CD4-positive, alpha-beta T cell treated with Interleukin-6 for 4 hours (primary cell): Measurements from ENCODE around the gene GPR151.
A peak's percentile ranks its signal among the peaks of the same experiment; 100 is the strongest.
"Not testable (repeated sequence)": the region's sequence is repeated elsewhere in the genome, so short reads cannot be mapped to it uniquely, and the experiment has no call there.

Source experiments
- DNase-seq: peaks from one replicate; pipeline ENCODE4 v3.0.0-alpha.2; 2020; ENCODE audit warnings: mixed read lengths

The GPR151 gene

GRCh38 chr5:146516151-146516475, at the start of gene GPR151:
Gene GPR151, minus strand, starts transcription at chr5:146516190. Its CDS starts 77 bp downstream, at chr5:146516113.
- no peak for DNase-seq

GRCh38 chr5:146564007-146564762, 48.2 kb upstream of the GPR151 start:
- DNase-seq, result no peak

GRCh38 chr5:146562461-146562860, 46.5 kb upstream of the GPR151 start:
- no peak for DNase-seq

DNA sequence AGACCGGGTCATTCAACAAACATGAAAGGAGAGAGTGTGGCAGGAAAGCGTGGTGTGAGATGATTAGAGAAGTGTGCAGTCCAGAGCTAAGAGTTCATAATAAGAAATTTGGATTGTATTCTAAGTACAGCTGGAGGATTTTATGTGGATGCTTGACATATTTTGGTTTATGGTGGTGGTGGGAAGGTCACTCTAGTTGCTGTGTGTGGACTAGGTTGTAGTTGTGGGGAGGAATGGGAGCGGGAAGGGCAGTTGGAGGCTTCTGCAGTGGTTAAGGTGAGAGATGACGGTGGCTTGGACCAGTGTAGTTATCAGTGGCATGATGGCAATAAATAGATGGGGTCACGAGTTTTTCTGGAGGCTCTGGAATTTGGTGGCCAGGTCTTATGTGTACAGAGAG, 45.7 kb upstream of the GPR151 start:
- no peak for DNase-seq

DNA sequence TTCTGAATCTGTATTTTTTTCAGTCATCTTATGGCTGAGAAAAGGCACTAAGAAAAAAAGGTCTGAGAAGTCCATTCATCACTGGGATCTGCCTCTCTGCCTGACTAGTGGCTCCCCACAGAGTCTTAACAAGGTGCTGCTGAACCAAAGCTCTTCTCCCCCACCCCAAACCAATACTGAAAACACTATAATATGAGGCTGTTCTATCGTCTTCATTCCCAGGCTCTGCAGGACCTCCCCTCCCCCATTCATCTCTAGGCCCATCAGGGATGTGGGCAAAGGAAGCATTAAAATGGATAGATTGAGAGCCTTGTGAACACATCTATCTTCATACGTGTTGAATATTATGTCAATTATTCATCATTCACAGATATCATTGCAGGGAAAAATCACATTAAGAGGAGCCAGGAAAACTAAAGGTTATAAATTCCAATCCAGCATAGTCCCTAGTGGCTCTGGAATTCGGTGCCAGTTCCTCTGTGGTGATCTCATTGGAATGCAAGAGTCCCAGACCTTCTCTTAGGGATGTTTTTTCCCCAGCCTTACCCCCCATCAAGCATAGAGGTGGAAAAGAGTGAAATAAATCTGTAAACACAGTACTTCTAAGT, 44.3 kb upstream of the GPR151 start:
- no peak for DNase-seq

DNA sequence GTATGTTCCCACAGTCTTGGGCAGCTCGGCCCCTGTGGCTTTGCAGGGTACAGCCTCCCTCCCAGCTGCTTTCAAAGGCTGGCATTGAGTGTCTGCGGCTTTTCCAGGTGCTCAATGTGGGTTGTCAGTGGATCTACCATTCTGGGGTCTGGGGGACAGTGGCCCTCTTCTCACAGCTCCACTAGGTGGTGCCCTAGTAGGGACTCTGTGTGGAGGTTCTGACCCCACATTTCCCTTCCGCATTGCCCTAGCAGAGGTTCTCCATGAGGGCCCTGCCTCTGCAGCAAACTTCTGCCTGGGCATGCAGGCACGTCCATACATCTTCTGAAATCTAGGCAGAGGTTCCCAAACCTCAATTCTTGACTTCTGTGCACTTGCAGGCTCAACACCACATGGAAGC, 40.9 kb upstream of the GPR151 start:
- not testable (repeated sequence) for DNase-seq

- no peak for DNase-seq
Observed at GRCh38 chr5:146553446-146553845, 37.5 kb upstream of the GPR151 start.

GRCh38 chr5:146549615-146550014, 33.6 kb upstream of the GPR151 start:
- DNase-seq, result no peak

GRCh38 chr5:146548781-146549449, 32.9 kb upstream of the GPR151 start:
- no peak for DNase-seq

- no peak for DNase-seq
Observed at GRCh38 chr5:146544232-146544631, 28.2 kb upstream of the GPR151 start.

DNA sequence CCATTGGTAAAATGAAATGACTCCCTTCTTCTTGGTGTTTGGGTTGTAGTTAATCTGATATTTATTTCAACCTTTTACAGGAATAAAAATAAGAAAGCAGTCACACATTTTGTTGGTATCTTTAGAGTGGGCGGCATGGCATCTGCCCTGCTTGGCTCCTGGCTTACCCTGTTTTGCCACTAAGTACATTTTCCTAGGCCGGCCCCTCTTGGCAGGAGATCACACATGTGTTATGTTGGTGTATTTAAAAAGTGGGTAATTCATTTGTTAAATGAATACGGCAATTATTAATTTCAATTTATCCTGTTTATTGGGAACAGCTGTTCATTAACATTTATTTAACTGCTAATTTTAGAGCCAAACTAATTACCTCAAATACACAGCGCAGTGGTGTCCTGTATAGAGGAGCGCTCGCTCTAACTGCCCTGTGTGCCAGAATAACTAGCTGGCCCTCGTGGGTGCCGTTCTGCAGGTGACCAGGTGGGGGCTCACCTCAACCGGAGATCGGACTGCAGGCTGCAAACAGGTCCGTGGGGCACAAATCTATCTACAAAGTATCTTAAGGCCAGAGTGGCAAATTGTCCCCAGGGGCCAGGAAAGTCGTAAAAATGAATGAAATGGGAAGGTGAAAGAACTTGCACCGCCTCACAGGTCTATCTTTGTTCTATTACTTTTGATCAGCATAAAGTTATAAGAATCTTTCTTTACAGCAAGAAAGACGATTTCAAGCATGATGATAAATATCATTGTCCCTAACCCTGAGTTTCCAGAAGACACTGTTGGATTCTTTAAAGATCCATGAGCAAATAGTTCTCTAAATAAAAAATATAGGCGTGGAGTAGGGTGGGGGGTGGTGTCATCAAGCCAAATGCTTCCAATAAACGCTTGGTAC, 26.2 kb upstream of the GPR151 start:
- DNase-seq, result peak; percentile 68

GRCh38 chr5:146540414-146540813, 24.4 kb upstream of the GPR151 start:
- no peak for DNase-seq

DNA sequence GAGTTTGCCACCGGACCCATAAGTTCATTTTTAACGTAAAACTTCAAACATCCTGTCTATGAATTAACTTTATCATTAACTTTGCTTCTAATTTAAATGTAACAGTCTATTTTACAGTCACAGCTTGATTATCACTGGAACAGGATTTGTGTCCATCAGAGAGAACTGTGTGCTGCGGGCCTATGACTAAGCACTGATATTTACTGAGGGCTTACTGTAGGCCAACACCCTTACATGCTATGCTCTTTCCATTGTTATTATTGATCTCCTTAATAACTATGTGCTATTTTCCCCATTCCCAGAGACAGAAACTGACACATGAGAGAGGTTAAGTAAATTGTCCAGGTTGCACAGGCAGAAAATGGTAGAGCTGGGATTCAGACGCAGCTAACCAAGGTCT, 24.0 kb upstream of the GPR151 start:
- DNase-seq, result no peak

DNA sequence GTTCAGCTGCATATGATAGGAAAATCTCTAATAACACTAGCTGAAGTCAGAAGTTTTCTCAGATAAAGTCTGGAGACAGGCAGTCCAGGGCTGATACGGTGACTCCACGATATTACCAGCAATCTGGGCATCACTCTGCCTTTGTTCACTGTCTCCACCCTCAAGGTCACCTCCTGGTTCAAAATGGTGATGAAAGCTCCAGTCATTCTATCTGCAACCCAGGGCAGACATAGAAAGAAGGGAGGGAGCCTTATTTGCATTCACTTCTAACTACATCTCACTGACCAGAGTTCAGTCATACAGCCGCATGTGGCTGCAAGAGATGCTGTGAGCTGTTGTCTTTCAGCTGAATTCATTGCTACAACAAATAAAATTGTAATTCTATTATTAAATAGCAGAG, 22.4 kb upstream of the GPR151 start:
- no peak for DNase-seq

GRCh38 chr5:146533882-146534281, 17.9 kb upstream of the GPR151 start:
- DNase-seq, result no peak

- peak; percentile 77 for DNase-seq
Observed at GRCh38 chr5:146533260-146533857, 17.4 kb upstream of the GPR151 start.

DNA sequence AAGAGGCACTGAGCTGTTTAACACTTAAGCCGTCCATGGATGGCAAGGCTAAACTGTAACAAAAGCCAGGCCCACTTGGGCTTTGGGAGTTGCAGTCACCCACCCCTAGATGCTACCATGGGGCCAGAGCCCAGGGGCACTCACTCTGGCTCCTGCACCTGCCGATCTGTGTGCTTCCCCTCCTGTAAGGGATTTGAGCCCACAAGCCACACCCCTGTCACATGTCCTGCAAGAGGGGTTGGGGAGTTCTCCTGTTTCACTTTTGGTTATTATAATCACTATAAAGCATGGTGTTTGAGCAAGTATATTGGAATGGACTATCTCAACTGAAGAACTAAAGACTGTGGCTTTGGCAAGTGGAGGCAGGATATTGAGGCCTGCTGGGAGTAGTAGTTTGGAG, 14.0 kb upstream of the GPR151 start:
- DNase-seq, result no peak

GRCh38 chr5:146528236-146528635, 12.2 kb upstream of the GPR151 start:
- DNase-seq, result no peak

DNA sequence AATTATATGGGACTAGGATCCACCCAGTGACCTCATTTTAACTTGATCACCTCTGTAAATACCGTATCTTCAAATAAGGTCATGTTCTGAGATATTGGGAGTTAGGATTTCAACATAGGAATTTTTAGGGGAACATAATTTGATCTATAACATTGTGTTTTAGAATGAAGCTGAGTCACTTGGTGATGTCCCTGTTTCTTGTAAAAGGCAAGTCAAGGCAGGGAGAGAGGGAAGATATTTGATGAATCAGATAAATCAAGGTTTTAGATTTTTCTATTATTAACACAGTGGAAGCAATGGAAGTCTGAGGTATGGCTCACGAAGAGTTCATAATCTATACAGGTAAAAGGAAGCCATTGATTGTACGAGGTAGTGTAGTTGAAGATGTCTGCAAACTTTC, 11.8 kb upstream of the GPR151 start:
- DNase-seq, result no peak

GRCh38 chr5:146523698-146524097, 7.7 kb upstream of the GPR151 start:
- no peak for DNase-seq

GRCh38 chr5:146521403-146522106, 5.6 kb upstream of the GPR151 start:
- DNase-seq, result no peak

GRCh38 chr5:146520731-146521130, 4.7 kb upstream of the GPR151 start:
- no peak for DNase-seq
